NT2/D1 (cell line): ENCODE data around the gene RNF220.

ENCODE experiments used
- YY1 ChIP-seq: IDR thresholded peaks from 2 replicates; pipeline ENCODE4 v1.6.1; 2011; ENCODE audit not compliant: insufficient read length, insufficient read depth
- ZNF274 ChIP-seq: IDR thresholded peaks from 2 replicates; pipeline ENCODE4 v1.6.1; 2011; ENCODE audit warnings: mild to moderate bottlenecking, low read depth, low read length

GRCh38 chr1:44632598-44632997 lies 227.5 kb downstream of the RNF220 start:
- no peak for TF ChIP-seq YY1
- no peak for TF ChIP-seq ZNF274
